ENCODE measurements around the gene ADAMTS4.
A peak's percentile ranks its signal among the peaks of the same experiment; 100 is the strongest.

The ADAMTS4 gene

GRCh38 chr1:161180639-161181038, 18.2 kb downstream of the ADAMTS4 start:
- TF ChIP-seq ZFX (IDR thresholded peaks at IDR 0.05): no peak
- TF ChIP-seq, protein P1, sequence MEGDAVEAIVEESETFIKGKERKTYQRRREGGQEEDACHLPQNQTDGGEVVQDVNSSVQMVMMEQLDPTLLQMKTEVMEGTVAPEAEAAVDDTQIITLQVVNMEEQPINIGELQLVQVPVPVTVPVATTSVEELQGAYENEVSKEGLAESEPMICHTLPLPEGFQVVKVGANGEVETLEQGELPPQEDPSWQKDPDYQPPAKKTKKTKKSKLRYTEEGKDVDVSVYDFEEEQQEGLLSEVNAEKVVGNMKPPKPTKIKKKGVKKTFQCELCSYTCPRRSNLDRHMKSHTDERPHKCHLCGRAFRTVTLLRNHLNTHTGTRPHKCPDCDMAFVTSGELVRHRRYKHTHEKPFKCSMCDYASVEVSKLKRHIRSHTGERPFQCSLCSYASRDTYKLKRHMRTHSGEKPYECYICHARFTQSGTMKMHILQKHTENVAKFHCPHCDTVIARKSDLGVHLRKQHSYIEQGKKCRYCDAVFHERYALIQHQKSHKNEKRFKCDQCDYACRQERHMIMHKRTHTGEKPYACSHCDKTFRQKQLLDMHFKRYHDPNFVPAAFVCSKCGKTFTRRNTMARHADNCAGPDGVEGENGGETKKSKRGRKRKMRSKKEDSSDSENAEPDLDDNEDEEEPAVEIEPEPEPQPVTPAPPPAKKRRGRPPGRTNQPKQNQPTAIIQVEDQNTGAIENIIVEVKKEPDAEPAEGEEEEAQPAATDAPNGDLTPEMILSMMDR (conservative IDR thresholded peaks at IDR 0.05): peak; percentile 36
- no peak overlapping the region for H3K27ac ChIP-seq

GRCh38 chr1:161179698-161180097, 19.2 kb downstream of the ADAMTS4 start:
- no peak for TF ChIP-seq ZFX (IDR thresholded peaks at IDR 0.05)
- TF ChIP-seq, protein P1 (conservative IDR thresholded peaks at IDR 0.05): no peak
- no peak overlapping the region; the same call in 1 of the 2 replicates for H3K27ac ChIP-seq

DNA sequence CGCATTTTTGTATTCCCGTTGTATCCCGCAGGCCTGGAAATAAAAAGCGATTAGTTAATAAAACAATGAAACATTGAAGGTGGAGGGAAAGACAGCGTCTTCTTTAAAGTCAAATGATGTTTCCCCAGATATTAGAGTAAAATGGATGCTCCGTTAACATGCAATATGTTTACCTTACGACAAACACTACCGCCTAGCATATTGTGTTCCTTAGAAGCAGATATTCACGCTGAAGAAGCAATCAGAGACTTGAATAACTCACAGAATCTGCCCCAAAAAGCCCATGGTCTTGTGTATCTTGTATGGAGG, 21.0 kb downstream of the ADAMTS4 start:
- peak overlapping the region; percentile 84 for H3K27ac ChIP-seq
- TF ChIP-seq, protein P1 (conservative IDR thresholded peaks at IDR 0.05): no peak
- no peak for TF ChIP-seq ZFX (IDR thresholded peaks at IDR 0.05)

GRCh38 chr1:161177112-161177935, 21.5 kb downstream of the ADAMTS4 start, which contains the start of gene B4GALT3:
Gene B4GALT3, minus strand, starts transcription at chr1:161177507. Its CDS starts 1,447 bp downstream, at chr1:161176060.
- TF ChIP-seq, protein P1 (conservative IDR thresholded peaks at IDR 0.05): no peak
- TF ChIP-seq ZFX (IDR thresholded peaks at IDR 0.05): peak; percentile 52; the same call in 1 of the 2 replicates

GRCh38 chr1:161176468-161177111, 22.3 kb downstream of the ADAMTS4 start:
- TF ChIP-seq ZFX (IDR thresholded peaks at IDR 0.05): no peak
- TF ChIP-seq, protein P1 (conservative IDR thresholded peaks at IDR 0.05): no peak
- peak overlapping the region; percentile 84 for H3K27ac ChIP-seq

More at GRCh38 chr1:161177112-161177935, 21.5 kb downstream of the ADAMTS4 start, which contains the start of gene B4GALT3:
- peak within 1 kb of the TSS; percentile 84 for H3K27ac ChIP-seq

GRCh38 chr1:161175771-161176453, 22.9 kb downstream of the ADAMTS4 start:
- H3K27ac ChIP-seq: peak overlapping the region; percentile 84; the same call in 1 of the 2 replicates
- no peak for TF ChIP-seq ZFX (IDR thresholded peaks at IDR 0.05)
- TF ChIP-seq, protein P1 (conservative IDR thresholded peaks at IDR 0.05): no peak
